DND-41 (cell line): Measurements from ENCODE around the gene HMCN1.

Experiments
- ATAC-seq: fragments of 200-7000 bp; cut with Tn5 transposase; 3 replicates; pipeline ENCODE4 v1.9.1; 2021; ENCODE audit warnings: low read depth; ENCODE audit not compliant: insufficient read depth
- DNase-seq: peaks from one replicate; pipeline ENCODE4 v3.0.0-alpha.2; 2020
- H2AFZ ChIP-seq: 2 replicates; pipeline ENCODE4 v1.6.0; 2012; ENCODE audit warnings: low read depth, low read length
- H3K27ac ChIP-seq: 2 replicates; pipeline ENCODE4 v1.5.1; 2012; ENCODE audit warnings: low read length, inconsistent platforms
- H3K27me3 ChIP-seq: fragments of 200-600 bp; sonication (generic); 2 replicates; pipeline ENCODE4 v1.6.0; 2012; ENCODE audit warnings: low read length, mild to moderate bottlenecking, inconsistent platforms; ENCODE audit not compliant: insufficient read depth, poor library complexity
- H3K36me3 ChIP-seq: 2 replicates; pipeline ENCODE4 v1.5.1; 2012; ENCODE audit warnings: low read length, inconsistent platforms; ENCODE audit not compliant: insufficient read depth
- H3K4me1 ChIP-seq: 2 replicates; pipeline ENCODE4 v1.5.1; 2012; ENCODE audit warnings: mild to moderate bottlenecking, low read length; ENCODE audit not compliant: insufficient read depth
- H3K4me2 ChIP-seq: 2 replicates; pipeline ENCODE4 v1.6.0; 2012; ENCODE audit warnings: mild to moderate bottlenecking, moderate library complexity, low read length, inconsistent platforms; ENCODE audit not compliant: insufficient read depth
- H3K4me3 ChIP-seq, 2 experiments: fragments of 200-600 bp in 1 of 2; shearing (Covaris generic) in 1 of 2; 2 replicates each; pipeline ENCODE4 v1.5.1; 2012 to 2016; ENCODE audit warnings: inconsistent platforms in 2 of 2, low read length in 2 of 2, mild to moderate bottlenecking in 2 of 2, low read depth in 1 of 2, moderate library complexity in 1 of 2
- H3K79me2 ChIP-seq: 2 replicates; pipeline ENCODE4 v1.6.0; 2012; ENCODE audit warnings: low read length, inconsistent platforms; ENCODE audit not compliant: insufficient read depth
- H3K9ac ChIP-seq: 2 replicates; pipeline ENCODE4 v1.6.0; 2012; ENCODE audit warnings: low read depth, mild to moderate bottlenecking, inconsistent platforms, low read length, moderate library complexity
- H3K9me3 ChIP-seq: 2 replicates; pipeline ENCODE4 v1.5.1; 2012; ENCODE audit warnings: low read length, moderate library complexity, mild to moderate bottlenecking, inconsistent platforms; ENCODE audit not compliant: insufficient read depth, severe bottlenecking
- H4K20me1 ChIP-seq: 2 replicates; pipeline ENCODE4 v1.6.0; 2012; ENCODE audit warnings: low read length; ENCODE audit not compliant: insufficient read depth
- EZH2 ChIP-seq: IDR thresholded peaks from 3 replicates; pipeline ENCODE4 v1.6.1; 2012; ENCODE audit warnings: borderline replicate concordance, low read depth, mild to moderate bottlenecking, moderate library complexity, low read length, inconsistent platforms; ENCODE audit not compliant: severe bottlenecking
- TF ChIP-seq, protein P1 (sequence below): IDR thresholded peaks from 2 replicates; pipeline ENCODE4 v1.5.1; 2012; ENCODE audit warnings: borderline replicate concordance, low read length, moderate library complexity, mild to moderate bottlenecking; ENCODE audit not compliant: poor library complexity, severe bottlenecking; ENCODE audit errors: extremely low read depth

HMCN1 gene

GRCh38 chr1:186122837-186123236 lies 388.6 kb downstream of the HMCN1 start:
- H3K4me3 ChIP-seq = no peak overlapping the region
- no peak overlapping the region for H3K27ac ChIP-seq
- no peak for TF ChIP-seq EZH2
- TF ChIP-seq, protein P1, sequence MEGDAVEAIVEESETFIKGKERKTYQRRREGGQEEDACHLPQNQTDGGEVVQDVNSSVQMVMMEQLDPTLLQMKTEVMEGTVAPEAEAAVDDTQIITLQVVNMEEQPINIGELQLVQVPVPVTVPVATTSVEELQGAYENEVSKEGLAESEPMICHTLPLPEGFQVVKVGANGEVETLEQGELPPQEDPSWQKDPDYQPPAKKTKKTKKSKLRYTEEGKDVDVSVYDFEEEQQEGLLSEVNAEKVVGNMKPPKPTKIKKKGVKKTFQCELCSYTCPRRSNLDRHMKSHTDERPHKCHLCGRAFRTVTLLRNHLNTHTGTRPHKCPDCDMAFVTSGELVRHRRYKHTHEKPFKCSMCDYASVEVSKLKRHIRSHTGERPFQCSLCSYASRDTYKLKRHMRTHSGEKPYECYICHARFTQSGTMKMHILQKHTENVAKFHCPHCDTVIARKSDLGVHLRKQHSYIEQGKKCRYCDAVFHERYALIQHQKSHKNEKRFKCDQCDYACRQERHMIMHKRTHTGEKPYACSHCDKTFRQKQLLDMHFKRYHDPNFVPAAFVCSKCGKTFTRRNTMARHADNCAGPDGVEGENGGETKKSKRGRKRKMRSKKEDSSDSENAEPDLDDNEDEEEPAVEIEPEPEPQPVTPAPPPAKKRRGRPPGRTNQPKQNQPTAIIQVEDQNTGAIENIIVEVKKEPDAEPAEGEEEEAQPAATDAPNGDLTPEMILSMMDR = no peak
- DNase-seq (no peak), ATAC-seq (no peak)
- H3K79me2 ChIP-seq = no peaks in the 10 kb centered on the region
- no peaks in the 10 kb centered on the region for H3K4me1 ChIP-seq
- H3K4me2 ChIP-seq = no peak overlapping the region
- no peaks in the 10 kb centered on the region for H3K27me3 ChIP-seq
- no peaks in the 10 kb centered on the region for H4K20me1 ChIP-seq
- no peak overlapping the region for H2AFZ ChIP-seq
- no peaks in the 10 kb centered on the region for H3K36me3 ChIP-seq
- no peaks in the 10 kb centered on the region for H3K9me3 ChIP-seq
- no peak overlapping the region for H3K9ac ChIP-seq

DNA sequence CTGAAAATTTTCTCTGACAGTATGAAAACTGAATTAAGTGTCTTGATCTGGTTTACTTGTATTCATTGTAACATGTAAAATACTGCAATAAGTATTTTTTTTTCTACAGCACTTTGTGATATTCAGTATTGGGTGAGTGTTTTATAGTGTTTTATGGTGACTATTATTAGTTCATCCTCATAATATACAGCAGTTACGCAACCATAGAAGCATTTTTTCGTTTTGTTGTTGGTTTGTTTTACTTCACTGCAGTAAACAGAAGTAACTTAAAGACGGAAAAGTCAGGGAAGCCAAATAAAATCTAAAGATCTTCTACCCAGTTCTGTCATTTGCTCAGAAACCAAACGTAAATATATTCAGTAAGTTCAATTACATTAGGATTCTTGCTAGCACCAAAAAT lies 390.8 kb downstream of the HMCN1 start:
- no peaks in the 10 kb centered on the region for H4K20me1 ChIP-seq
- H3K27me3 ChIP-seq = no peaks in the 10 kb centered on the region
- DNase-seq (no peak), ATAC-seq (no peak)
- H3K9me3 ChIP-seq = no peaks in the 10 kb centered on the region
- H3K4me2 ChIP-seq = no peak overlapping the region
- H3K4me1 ChIP-seq = no peaks in the 10 kb centered on the region
- no peak for TF ChIP-seq EZH2
- TF ChIP-seq, protein P1 = no peak
- no peaks in the 10 kb centered on the region for H3K79me2 ChIP-seq
- no peak overlapping the region for H3K4me3 ChIP-seq
- no peak overlapping the region for H2AFZ ChIP-seq
- H3K27ac ChIP-seq = no peak overlapping the region
- no peaks in the 10 kb centered on the region for H3K36me3 ChIP-seq
- no peak overlapping the region for H3K9ac ChIP-seq

GRCh38 chr1:186125511-186125910 lies 391.3 kb downstream of the HMCN1 start:
- TF ChIP-seq, protein P1 = no peak
- no peak for TF ChIP-seq EZH2
- Histone ChIP-seq H3K27me3 (no peaks in the 10 kb centered on the region), H3K4me2 (no peak overlapping the region), H3K36me3 (no peaks in the 10 kb centered on the region), H3K4me3 (no peak overlapping the region), H3K9me3 (no peaks in the 10 kb centered on the region), H3K4me1 (no peaks in the 10 kb centered on the region), H3K79me2 (no peaks in the 10 kb centered on the region), H3K9ac (no peak overlapping the region), H2AFZ (no peak overlapping the region), H4K20me1 (no peaks in the 10 kb centered on the region), H3K27ac (no peak overlapping the region)
- no peak for DNase-seq
- ATAC-seq = no peak

- DNase-seq (no peak), ATAC-seq (no peak)
- Histone ChIP-seq H3K27ac (no peak overlapping the region), H3K79me2 (no peaks in the 10 kb centered on the region), H3K36me3 (no peaks in the 10 kb centered on the region), H4K20me1 (no peaks in the 10 kb centered on the region), H2AFZ (no peak overlapping the region), H3K4me2 (no peak overlapping the region), H3K4me1 (no peaks in the 10 kb centered on the region), H3K9me3 (no peaks in the 10 kb centered on the region), H3K9ac (no peak overlapping the region), H3K4me3 (no peak overlapping the region), H3K27me3 (no peaks in the 10 kb centered on the region)
- TF ChIP-seq EZH2 = no peak
- TF ChIP-seq, protein P1 = no peak
Measured at GRCh38 chr1:186129758-186130157, 395.6 kb downstream of the HMCN1 start.
